ENCODE results near the gene CAMK1G. TPM values are rescaled to one million over a fixed set of nuclear protein-coding genes. Genes with fewer than 3 reads are reported as not detected.

Gene CAMK1G
- total RNA-seq, 1 donor from 2014 or later: not detected

DNA sequence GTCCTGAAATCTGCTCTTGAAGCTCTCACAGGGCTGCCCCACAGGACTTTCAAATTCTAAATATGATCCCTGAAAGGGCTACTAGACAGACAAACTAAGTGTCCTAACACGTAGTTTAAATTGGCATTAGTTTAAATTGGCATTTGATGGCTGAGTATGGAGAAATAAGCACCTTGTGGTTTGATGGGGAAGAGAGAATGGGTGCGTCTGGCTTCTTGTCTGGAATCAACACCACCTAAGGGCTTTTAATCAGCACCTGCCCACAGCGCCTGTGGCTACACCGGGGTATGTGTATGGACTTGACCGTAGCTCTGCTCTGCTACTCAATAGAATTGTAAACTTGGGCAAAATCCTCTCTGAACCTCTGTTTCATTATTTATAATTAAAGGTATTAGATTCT is 74.4 kb downstream of the CAMK1G start:
- DNase-seq (ENCODE audit: low read depth): no peak

- DNase-seq (ENCODE audit: low read depth): no peak
These were observed 76.4 kb downstream of the CAMK1G start for GRCh38 chr1:209659909-209660308.

GRCh38 chr1:209661071-209661470 is 77.6 kb downstream of the CAMK1G start:
- DNase-seq (ENCODE audit: low read depth): no peak

- no peak for DNase-seq (ENCODE audit: low read depth)
These were observed 79.4 kb downstream of the CAMK1G start for GRCh38 chr1:209662879-209663327.

Small RNAs within 50 kb of the gene (microRNA-seq; reads per million reads assigned to microRNA genes)
- gene MIR4260: not detected

Other genes starting within 250 kb of the CAMK1G start
- gene LAMB3, start 68.7 kb downstream of the CAMK1G start, total RNA-seq: 8.5 and 18.2 TPM in 2 replicates
- 0.37 and 0.57 TPM in 2 replicates for gene G0S2, start 91.7 kb downstream of the CAMK1G start, total RNA-seq
- 1.2 and 2.0 TPM in 2 replicates for gene HSD11B1, start 121.1 kb downstream of the CAMK1G start, total RNA-seq
- 0.03 and 0.05 TPM in 2 replicates for gene TRAF3IP3, start 172.3 kb downstream of the CAMK1G start, total RNA-seq
- 2.6 and 4.1 TPM in 2 replicates for gene C1orf74, start 200.8 kb downstream of the CAMK1G start, total RNA-seq
- 0.53 and 1.2 TPM in 2 replicates for gene IRF6, start 222.4 kb downstream of the CAMK1G start, total RNA-seq
- gene UTP25, start 244.3 kb downstream of the CAMK1G start, total RNA-seq: 6.7 and 6.8 TPM in 2 replicates